Inferior parietal cortex (tissue), 1 donor: ENCODE measurements around the gene CBFA2T3.

Experiments
- DNase-seq: peaks from one replicate; pipeline ENCODE4 v3.0.0-alpha.2; 2016; ENCODE audit errors: extremely low spot score

The CBFA2T3 gene

GRCh38 chr16:88877564-88878289, 99.3 kb downstream of the CBFA2T3 start:
- DNase-seq = no peak

- no peak for DNase-seq
Observed at GRCh38 chr16:88876942-88877526, 100.0 kb downstream of the CBFA2T3 start.

GRCh38 chr16:88875703-88876234, 101.2 kb downstream of the CBFA2T3 start:
- DNase-seq = no peak

- DNase-seq = no peak
Observed at GRCh38 chr16:88874938-88875599, 101.9 kb downstream of the CBFA2T3 start.

- no peak for DNase-seq
Observed at GRCh38 chr16:88872650-88873331, 104.2 kb downstream of the CBFA2T3 start.

GRCh38 chr16:88871730-88872416, 105.1 kb downstream of the CBFA2T3 start:
- DNase-seq = no peak

GRCh38 chr16:88871349-88871702, 105.7 kb downstream of the CBFA2T3 start:
- no peak for DNase-seq

- no peak for DNase-seq
Observed at GRCh38 chr16:88870608-88871348, 106.2 kb downstream of the CBFA2T3 start.

- no peak for DNase-seq
Observed at GRCh38 chr16:88869673-88869980, 107.4 kb downstream of the CBFA2T3 start.

GRCh38 chr16:88868974-88869672, 107.9 kb downstream of the CBFA2T3 start:
- no peak for DNase-seq

- no peak for DNase-seq
Observed at GRCh38 chr16:88867581-88868246, 109.3 kb downstream of the CBFA2T3 start.

GRCh38 chr16:88866151-88866920, 110.7 kb downstream of the CBFA2T3 start, which contains the start of gene PABPN1L:
PABPN1L (minus strand) TSS chr16:88866660; CDS start chr16:88866606, 54 bp downstream.
- no peak for DNase-seq

- DNase-seq = no peak
Observed at GRCh38 chr16:88865742-88866141, 111.3 kb downstream of the CBFA2T3 start.

- no peak for DNase-seq
Observed at GRCh38 chr16:88865310-88865709, 111.7 kb downstream of the CBFA2T3 start.

GRCh38 chr16:88864521-88864920, 112.5 kb downstream of the CBFA2T3 start:
- no peak for DNase-seq

GRCh38 chr16:88864099-88864498, 112.9 kb downstream of the CBFA2T3 start:
- no peak for DNase-seq

- DNase-seq = no peak
Observed at GRCh38 chr16:88863426-88863825, 113.6 kb downstream of the CBFA2T3 start.

GRCh38 chr16:88862968-88863367, 114.0 kb downstream of the CBFA2T3 start:
- no peak for DNase-seq

- DNase-seq = no peak
Observed at GRCh38 chr16:88861359-88861758, 115.6 kb downstream of the CBFA2T3 start.
